ENCODE data around the gene PNKD. TPM values are rescaled to one million over a fixed set of nuclear protein-coding genes. Genes with fewer than 3 reads are reported as not detected.
A peak's percentile ranks its signal among the peaks of the same experiment; 100 is the strongest.
"Not testable (repeated sequence)": the region's sequence is repeated elsewhere in the genome, so short reads cannot be mapped to it uniquely, and the experiment has no call there.

PNKD gene
- total RNA-seq, 1 experiment from 2014 or later: 49.8 TPM

DNA sequence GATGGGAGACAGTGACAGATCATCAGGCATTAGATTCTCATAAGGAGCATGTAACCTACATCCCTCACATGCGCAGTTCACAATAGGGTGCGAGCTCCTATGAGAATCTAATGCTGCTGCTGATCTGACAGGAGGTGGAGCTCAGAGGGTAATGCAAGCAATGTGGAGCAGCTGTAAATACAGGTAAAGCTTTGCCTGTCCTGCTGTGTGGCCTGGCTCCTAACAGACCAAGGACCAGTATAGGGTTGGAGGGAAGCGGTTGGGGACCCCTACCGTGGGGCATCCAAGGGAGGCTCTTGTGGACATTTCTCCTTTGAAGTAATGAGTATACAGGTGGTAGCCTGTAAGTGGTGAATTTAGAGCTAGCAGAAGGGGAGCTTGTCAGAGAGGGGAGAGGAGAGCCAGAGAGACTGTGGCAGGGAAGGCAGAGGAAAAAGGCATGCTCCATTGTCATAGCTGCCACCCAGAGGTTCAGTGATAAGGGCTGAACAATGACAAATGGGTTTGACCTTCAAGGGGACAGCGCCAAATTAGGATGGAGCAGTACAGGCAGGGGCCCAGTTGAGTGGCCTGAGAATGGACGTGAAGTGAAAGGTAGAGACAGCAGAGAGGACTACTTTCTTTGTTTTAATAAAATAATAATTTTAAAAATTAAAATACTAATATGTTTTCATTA lies 37.2 kb downstream of the PNKD start:
- POLR2A ChIA-PET: interaction anchor here (0.7 kb wide), 2 partner anchors 9 to 80 kb away, joined by 3 read pairs; no protein-coding TSS in a partner anchor
- Mint-ChIP-seq H3K9me3 (peaks cover 3% of the 10 kb centered on the region), H3K4me1 (no peaks in the 10 kb centered on the region), H3K36me3 (no peaks in the 10 kb centered on the region), H3K27ac (no peak overlapping the region; the same call in 1 of the 2 replicates), H3K4me3 (no peak overlapping the region), H3K27me3 (ENCODE audit: low read depth) (no peaks in the 10 kb centered on the region)
- DNase-seq (ENCODE audit: low spot score) (no peak), ATAC-seq (no peak)
- CTCF ChIA-PET: interaction anchor here (1.6 to 2.6 kb wide), 3 partner anchors 49 to 88 kb away, joined by 5 to 9 read pairs (median 8); partner anchors contain the start of gene CATIP
- TF ChIP-seq, protein P1, sequence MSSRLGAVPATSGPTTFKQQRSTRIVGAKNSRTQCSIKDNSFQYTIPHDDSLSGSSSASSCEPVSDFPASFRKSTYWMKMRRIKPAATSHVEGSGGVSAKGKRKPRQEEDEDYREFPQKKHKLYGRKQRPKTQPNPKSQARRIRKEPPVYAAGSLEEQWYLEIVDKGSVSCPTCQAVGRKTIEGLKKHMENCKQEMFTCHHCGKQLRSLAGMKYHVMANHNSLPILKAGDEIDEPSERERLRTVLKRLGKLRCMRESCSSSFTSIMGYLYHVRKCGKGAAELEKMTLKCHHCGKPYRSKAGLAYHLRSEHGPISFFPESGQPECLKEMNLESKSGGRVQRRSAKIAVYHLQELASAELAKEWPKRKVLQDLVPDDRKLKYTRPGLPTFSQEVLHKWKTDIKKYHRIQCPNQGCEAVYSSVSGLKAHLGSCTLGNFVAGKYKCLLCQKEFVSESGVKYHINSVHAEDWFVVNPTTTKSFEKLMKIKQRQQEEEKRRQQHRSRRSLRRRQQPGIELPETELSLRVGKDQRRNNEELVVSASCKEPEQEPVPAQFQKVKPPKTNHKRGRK (CRISPR knock-in tag; IDR thresholded peaks at IDR 0.05; ENCODE audit: borderline replicate concordance): no peak
- no peak for TF ChIP-seq CBFB (CRISPR knock-in tag; IDR thresholded peaks at IDR 0.05; ENCODE audit: low read depth)
- no peak for TF ChIP-seq IRF2 (CRISPR knock-in tag; IDR thresholded peaks at IDR 0.05; ENCODE audit: borderline replicate concordance, low read depth)
- no peak for TF ChIP-seq ZBTB21 (CRISPR knock-in tag; IDR thresholded peaks at IDR 0.05; ENCODE audit: borderline replicate concordance)
- TF ChIP-seq, protein P2, sequence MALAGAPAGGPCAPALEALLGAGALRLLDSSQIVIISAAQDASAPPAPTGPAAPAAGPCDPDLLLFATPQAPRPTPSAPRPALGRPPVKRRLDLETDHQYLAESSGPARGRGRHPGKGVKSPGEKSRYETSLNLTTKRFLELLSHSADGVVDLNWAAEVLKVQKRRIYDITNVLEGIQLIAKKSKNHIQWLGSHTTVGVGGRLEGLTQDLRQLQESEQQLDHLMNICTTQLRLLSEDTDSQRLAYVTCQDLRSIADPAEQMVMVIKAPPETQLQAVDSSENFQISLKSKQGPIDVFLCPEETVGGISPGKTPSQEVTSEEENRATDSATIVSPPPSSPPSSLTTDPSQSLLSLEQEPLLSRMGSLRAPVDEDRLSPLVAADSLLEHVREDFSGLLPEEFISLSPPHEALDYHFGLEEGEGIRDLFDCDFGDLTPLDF (CRISPR knock-in tag; IDR thresholded peaks at IDR 0.05): no peak
- no peak for TF ChIP-seq ZNF219 (CRISPR knock-in tag; IDR thresholded peaks at IDR 0.05; ENCODE audit: borderline replicate concordance)

DNA sequence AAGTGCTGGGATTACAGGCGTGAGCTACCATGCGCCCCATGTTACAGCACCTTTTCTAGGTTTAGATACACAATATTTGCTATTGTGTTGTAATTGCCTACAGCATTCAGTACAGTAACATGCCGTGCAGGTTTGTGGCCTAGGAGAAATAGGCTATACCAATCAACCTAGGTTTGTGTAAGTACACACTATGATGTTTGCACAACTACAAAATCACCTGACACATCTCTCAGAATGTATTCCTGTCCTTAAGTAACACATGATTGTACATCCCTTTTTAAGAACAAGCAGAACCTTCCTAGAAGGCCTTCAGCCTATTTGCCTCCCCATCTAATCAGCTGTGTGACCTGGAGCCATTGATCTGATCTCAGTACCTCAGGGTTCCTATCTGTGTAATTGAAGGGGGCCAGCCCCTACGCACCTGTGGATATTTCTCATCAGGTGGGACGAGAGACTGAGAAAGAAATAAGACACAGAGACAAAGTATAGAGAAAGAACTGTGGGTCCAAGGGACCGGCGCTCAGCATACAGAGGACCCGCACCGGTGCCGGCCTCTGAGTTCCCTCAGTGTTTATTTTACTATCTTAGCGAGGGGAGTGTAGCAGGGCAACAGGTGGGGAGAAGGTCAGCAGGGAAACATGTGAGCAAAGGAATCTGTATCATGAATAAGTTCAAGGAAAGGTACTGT lies 40.7 kb downstream of the PNKD start:
- Mint-ChIP-seq H3K27ac (0 out of 2 replicates have a peak overlapping the region, but pooled peaks have one; percentile 39), H3K9me3 (peaks cover 3% of the 10 kb centered on the region), H3K27me3 (ENCODE audit: low read depth) (no peaks in the 10 kb centered on the region), H3K4me1 (no peaks in the 10 kb centered on the region), H3K36me3 (no peaks in the 10 kb centered on the region), H3K4me3 (no peak overlapping the region)
- ATAC-seq (no peak), DNase-seq (ENCODE audit: low spot score) (no peak)
- ChIA-PET POLR2A (no interaction called here), CTCF (interaction anchor here (0.6 kb wide), 1 partner anchor 13 kb away, joined by 3 read pairs; no protein-coding TSS in a partner anchor)
- TF ChIP-seq CREB1 (CRISPR knock-in tag; IDR thresholded peaks at IDR 0.05): no peak
- no peak for TF ChIP-seq PRRX2 (CRISPR knock-in tag; IDR thresholded peaks at IDR 0.05)
- no peak for TF ChIP-seq FOXP1 (CRISPR knock-in tag; IDR thresholded peaks at IDR 0.05; ENCODE audit: borderline replicate concordance)
- no peak for TF ChIP-seq NFATC4 (CRISPR knock-in tag; IDR thresholded peaks at IDR 0.05)
- TF ChIP-seq HMGA2 (CRISPR knock-in tag; IDR thresholded peaks at IDR 0.05): no peak
- TF ChIP-seq ZNF317 (CRISPR knock-in tag; IDR thresholded peaks at IDR 0.05; ENCODE audit: borderline replicate concordance, low read depth): no peak
- TF ChIP-seq SP1 (CRISPR knock-in tag; conservative IDR thresholded peaks at IDR 0.05): no peak

DNA sequence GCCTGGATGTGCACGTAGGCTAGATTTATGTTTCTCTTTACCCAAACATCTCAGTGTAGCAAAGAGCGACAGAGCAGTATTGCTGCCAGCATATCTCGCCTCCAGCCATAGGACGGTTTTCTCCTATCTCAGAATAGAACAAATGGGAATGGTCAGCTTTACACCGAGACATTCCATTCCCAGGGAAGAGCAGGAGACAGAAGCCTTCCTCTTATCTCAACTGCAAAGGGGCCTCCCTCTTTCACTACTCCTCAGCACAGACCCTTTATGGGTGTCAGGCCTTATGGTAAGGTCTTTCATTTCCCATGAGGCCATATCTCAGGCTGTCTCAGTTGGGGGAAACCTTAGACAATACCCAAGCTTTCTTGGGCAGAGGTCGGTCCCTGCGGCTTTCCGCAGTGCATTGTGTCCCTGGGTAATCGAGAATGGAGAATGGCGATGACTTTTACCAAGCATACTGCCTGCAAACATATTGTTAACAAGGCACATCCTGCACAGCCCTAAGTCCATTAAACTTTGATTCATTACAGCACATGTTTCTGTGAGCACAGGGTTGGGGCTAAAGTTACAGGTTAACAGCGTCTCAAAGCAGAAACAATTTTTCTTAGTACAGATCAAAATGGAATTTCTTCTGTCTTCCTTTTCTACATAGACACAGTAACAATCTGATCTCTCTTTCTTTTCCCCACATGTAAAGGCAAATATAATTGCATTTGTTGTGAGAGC lies 41.4 kb downstream of the PNKD start:
- POLR2A ChIA-PET; H3K9me3 Mint-ChIP-seq; H3K27me3 Mint-ChIP-seq (ENCODE audit: low read depth); H3K4me3 Mint-ChIP-seq; H3K4me1 Mint-ChIP-seq; CTCF ChIA-PET; H3K36me3 Mint-ChIP-seq; DNase-seq (ENCODE audit: low spot score); ATAC-seq; H3K27ac Mint-ChIP-seq: not testable (repeated sequence)

DNA sequence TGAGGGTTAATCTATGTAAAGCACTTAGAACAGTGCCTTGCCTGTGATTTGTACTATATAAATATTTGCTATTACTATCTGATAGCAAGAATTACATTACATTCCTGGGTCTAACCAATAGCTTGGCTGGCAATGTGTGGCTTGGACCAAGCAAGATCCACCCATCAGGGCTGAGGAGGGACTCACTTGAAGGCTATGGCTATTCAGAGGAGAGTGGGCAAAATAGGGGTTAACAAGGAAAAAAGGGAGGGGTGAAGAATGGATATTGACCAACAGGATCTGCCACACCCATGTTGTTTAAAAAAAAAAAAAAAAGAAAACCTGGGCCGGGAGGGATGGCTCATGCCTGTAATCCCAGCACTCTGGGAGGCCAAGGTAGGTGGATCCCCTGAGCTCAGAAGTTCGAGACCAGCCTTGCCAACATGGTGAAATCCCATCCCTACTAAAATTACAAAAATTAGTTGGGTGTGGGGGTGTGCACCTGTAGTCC lies 42.0 kb downstream of the PNKD start:
- H3K9me3 Mint-ChIP-seq: no peaks in the 10 kb centered on the region
- H3K4me3 Mint-ChIP-seq: no peak overlapping the region
- no peak for DNase-seq (ENCODE audit: low spot score)
- H3K27ac Mint-ChIP-seq: no peak overlapping the region
- H3K36me3 Mint-ChIP-seq: no peaks in the 10 kb centered on the region
- ChIA-PET POLR2A (interaction anchor here (0.7 kb wide), 1 partner anchor 70 kb away, joined by 3 read pairs; the partner anchor contains the start of gene SLC11A1), CTCF (interaction anchor here (0.7 kb wide), 2 partner anchors 45 to 144 kb away, joined by 3 read pairs; no protein-coding TSS in a partner anchor)
- peaks cover 5% of the 10 kb centered on the region for H3K4me1 Mint-ChIP-seq
- peaks cover 2% of the 10 kb centered on the region for H3K27me3 Mint-ChIP-seq (ENCODE audit: low read depth)
- no peak for ATAC-seq
- no peak for TF ChIP-seq TEAD4 (CRISPR knock-in tag; IDR thresholded peaks at IDR 0.05)
- TF ChIP-seq, protein P3, sequence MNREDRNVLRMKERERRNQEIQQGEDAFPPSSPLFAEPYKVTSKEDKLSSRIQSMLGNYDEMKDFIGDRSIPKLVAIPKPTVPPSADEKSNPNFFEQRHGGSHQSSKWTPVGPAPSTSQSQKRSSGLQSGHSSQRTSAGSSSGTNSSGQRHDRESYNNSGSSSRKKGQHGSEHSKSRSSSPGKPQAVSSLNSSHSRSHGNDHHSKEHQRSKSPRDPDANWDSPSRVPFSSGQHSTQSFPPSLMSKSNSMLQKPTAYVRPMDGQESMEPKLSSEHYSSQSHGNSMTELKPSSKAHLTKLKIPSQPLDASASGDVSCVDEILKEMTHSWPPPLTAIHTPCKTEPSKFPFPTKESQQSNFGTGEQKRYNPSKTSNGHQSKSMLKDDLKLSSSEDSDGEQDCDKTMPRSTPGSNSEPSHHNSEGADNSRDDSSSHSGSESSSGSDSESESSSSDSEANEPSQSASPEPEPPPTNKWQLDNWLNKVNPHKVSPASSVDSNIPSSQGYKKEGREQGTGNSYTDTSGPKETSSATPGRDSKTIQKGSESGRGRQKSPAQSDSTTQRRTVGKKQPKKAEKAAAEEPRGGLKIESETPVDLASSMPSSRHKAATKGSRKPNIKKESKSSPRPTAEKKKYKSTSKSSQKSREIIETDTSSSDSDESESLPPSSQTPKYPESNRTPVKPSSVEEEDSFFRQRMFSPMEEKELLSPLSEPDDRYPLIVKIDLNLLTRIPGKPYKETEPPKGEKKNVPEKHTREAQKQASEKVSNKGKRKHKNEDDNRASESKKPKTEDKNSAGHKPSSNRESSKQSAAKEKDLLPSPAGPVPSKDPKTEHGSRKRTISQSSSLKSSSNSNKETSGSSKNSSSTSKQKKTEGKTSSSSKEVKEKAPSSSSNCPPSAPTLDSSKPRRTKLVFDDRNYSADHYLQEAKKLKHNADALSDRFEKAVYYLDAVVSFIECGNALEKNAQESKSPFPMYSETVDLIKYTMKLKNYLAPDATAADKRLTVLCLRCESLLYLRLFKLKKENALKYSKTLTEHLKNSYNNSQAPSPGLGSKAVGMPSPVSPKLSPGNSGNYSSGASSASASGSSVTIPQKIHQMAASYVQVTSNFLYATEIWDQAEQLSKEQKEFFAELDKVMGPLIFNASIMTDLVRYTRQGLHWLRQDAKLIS (CRISPR knock-in tag; IDR thresholded peaks at IDR 0.05; ENCODE audit: borderline replicate concordance): no peak

Measured in WTC11 (cell line).